NB4 (cell line): ENCODE measurements around the gene FBXL12.
"Not testable (repeated sequence)": the region's sequence is repeated elsewhere in the genome, so short reads cannot be mapped to it uniquely, and the experiment has no call there.

Source experiments
- DNase-seq: peaks from one replicate; pipeline ENCODE4 v3.0.0; 2010; ENCODE audit warnings: low read depth
- H3K4me3 ChIP-seq: one replicate; pipeline ENCODE4 v1.5.1; 2011; ENCODE audit warnings: mild to moderate bottlenecking, low read depth, low read length, moderate library complexity
- MAX ChIP-seq: IDR thresholded peaks from 2 replicates; pipeline ENCODE4 v1.6.1; 2011; ENCODE audit warnings: low read depth, low read length
- MYC ChIP-seq: IDR thresholded peaks from 2 replicates; pipeline ENCODE4 v1.6.1; 2011; ENCODE audit warnings: low read depth, low read length
- POLR2A ChIP-seq: IDR thresholded peaks from 2 replicates; pipeline ENCODE4 v1.6.1; 2011; ENCODE audit warnings: mild to moderate bottlenecking; ENCODE audit not compliant: insufficient read length; ENCODE audit errors: extremely low read depth
- TF ChIP-seq, protein P1 (sequence below): IDR thresholded peaks from one replicate; pipeline ENCODE4 v1.5.1; 2012; ENCODE audit warnings: low read depth, low read length

FBXL12 gene

DNA sequence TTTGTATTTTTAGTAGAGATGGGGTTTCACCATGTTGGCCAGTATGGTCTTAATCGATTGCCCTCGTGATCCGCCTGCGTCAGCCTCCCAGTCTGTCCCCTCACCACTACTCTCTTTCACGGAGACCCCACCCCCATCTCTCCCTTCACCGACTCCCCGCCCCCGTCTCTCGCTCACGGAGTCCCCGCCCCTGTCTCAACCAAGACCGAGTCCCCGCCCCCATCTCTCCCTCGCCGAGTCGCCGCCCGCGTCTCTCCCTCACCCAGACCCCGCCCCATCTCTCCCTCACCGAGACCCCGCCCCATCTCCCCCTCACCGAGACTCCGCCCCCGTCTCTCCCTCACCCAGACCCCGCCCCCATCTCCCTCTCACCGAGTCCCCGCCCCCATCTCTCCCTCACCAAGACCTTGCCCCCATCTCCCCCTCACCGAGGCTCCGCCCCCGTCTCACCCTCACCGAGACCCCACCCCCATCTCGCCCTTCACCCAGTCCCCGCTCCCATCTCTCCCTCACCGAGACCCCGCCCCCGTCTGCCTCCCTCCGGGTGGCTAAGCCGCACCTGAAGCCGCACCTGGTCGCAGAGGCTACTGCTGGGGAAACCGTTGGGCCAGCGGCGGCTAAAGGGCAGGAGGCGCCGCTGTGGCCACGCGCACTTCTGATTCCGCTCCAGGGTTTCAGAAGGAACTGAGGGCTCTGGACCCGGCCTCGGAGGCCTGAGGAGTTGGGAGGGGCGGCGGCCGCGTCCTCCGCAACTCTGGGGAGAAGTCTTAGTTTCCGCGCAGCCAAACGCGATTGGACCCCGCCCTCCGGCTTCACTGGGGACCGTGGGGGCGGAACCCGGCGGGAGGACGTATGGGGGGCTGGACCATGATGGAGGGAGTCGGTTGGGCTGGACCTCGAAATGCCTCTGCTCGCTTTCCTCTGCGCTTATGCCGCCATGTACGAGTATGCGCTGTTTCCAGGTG lies 33.2 kb downstream of the FBXL12 start:
- no peak for TF ChIP-seq MAX
- TF ChIP-seq POLR2A: peak; percentile 60
- peak; percentile 99 for DNase-seq
- peak overlapping the region; percentile 72 for H3K4me3 ChIP-seq

- not testable (repeated sequence) for DNase-seq, H3K4me3 ChIP-seq
Measured at GRCh38 chr19:9784163-9784496, 34.7 kb downstream of the FBXL12 start.

DNA sequence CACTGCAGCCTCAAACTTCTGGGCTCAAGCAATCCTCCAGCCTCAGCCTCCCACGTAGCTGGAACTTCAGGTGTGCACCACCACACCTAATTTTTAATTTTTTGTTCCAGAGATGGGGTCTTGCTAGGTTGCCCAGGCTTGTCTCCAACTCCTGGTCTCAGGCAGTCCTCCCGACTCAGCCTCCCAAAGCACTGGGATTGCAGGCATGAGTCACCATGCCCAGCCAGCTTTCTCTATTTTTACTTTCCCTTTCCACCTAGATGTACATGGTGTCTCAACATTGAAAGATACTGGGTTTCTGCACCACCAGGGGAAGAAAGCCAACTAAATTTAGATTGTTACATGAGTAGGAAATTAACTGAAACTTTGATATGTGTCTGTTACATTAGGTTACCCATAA lies 36.5 kb downstream of the FBXL12 start:
- H3K4me3 ChIP-seq: no peak overlapping the region
- no peak for TF ChIP-seq MAX
- peak; percentile 44 for DNase-seq

- H3K4me3 ChIP-seq: peak within 1 kb of the TSS; percentile 73
- peak; percentile 100 for DNase-seq
- TF ChIP-seq POLR2A (peak; percentile 98), MYC (peak; percentile 92), MAX (peak; percentile 62)
- TF ChIP-seq, protein P1, sequence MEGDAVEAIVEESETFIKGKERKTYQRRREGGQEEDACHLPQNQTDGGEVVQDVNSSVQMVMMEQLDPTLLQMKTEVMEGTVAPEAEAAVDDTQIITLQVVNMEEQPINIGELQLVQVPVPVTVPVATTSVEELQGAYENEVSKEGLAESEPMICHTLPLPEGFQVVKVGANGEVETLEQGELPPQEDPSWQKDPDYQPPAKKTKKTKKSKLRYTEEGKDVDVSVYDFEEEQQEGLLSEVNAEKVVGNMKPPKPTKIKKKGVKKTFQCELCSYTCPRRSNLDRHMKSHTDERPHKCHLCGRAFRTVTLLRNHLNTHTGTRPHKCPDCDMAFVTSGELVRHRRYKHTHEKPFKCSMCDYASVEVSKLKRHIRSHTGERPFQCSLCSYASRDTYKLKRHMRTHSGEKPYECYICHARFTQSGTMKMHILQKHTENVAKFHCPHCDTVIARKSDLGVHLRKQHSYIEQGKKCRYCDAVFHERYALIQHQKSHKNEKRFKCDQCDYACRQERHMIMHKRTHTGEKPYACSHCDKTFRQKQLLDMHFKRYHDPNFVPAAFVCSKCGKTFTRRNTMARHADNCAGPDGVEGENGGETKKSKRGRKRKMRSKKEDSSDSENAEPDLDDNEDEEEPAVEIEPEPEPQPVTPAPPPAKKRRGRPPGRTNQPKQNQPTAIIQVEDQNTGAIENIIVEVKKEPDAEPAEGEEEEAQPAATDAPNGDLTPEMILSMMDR: no peak
Measured at GRCh38 chr19:9768175-9769112, 50.4 kb downstream of the FBXL12 start, which contains the start of gene ZNF846. Gene ZNF846, minus strand, starts transcription at chr19:9768738. Its CDS starts 3,788 bp downstream, at chr19:9764950.
